GM03348 (cell line): Measurements from ENCODE around the gene PRRX2.
A peak's percentile ranks its signal among the peaks of the same experiment; 100 is the strongest.
"Not testable (repeated sequence)": the region's sequence is repeated elsewhere in the genome, so short reads cannot be mapped to it uniquely, and the experiment has no call there.

ENCODE experiments used
- DNase-seq: peaks from one replicate; pipeline ENCODE4 v3.0.0; 2012; ENCODE audit warnings: low spot score

PRRX2 gene

DNA sequence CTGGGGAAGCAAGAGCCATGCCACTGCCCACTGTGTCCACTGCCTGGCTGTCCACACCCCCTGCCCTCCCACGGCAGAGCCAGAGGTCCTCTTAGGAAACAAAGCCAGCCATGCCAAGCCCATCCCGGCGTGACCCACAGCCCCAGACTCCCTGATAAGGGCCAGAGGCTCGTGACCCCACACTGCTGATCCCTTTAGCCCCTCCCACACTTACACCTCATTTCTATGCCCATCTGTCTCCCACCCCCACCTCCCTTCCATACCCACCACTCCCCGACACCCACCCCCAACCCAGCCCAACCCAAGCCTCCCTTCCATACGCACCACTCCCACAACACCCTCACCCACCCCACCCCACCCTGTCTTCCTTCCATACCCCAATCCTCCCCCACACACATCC lies 70.1 kb downstream of the PRRX2 start:
- no peak for DNase-seq

DNA sequence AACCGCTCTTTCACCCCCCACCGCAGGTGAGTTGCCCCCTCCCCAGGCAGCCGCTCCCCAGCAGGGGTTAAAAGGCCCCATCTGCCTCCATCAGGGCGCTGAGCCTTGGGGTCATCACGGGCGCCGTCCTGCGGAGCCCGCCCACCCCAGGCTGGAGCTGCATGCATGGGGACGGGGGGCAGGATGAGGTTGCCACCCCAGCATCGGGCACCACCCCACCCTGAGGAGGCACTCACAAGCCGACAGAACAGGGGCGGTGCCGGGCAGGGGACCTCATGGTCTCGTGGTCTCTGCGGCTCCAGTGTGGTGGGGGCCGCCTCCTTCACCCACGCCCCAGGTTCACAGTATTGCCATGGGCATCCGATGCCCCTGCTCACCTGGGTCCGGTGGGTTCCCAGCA lies 70.9 kb downstream of the PRRX2 start:
- no peak for DNase-seq

DNA sequence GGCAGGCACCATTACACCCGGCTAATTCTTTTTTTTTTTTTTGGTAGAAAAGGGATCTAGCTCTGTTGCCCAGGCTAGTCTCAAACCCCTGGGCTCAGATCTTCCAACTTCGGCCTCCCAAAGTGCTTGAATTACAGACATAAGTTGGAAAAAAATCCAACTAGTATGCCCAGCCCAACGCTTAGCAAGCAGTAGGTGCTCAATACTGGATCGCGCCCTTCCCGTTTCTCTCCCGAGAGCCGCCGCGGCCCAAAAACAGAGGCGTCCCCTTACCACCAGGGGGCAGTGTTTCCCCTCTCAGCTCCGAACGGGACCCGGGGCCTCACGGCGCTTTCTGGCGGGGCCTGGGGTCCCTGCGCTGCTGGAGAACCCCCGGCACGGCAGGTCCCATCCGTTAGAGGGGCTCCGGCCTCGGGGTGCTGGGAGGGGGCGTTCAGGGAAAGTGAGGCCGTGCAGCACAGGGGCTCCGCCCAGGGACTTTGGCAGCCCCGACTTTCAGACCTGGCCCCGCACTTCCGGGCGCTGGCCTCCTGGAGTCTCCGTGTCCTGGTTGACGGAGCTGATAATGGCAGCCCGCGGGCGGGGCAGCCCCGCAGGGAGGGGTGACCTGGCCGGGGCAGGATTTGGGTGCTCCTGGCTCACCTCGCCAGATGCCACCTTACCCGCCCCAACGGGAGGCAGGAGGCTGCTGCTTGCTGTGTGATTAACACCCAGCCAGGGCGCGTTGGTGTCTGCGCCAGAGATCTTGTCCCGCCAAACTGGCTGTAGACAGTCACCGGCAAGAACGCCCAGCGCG lies 72.2 kb downstream of the PRRX2 start:
- peak; percentile 91 for DNase-seq

DNA sequence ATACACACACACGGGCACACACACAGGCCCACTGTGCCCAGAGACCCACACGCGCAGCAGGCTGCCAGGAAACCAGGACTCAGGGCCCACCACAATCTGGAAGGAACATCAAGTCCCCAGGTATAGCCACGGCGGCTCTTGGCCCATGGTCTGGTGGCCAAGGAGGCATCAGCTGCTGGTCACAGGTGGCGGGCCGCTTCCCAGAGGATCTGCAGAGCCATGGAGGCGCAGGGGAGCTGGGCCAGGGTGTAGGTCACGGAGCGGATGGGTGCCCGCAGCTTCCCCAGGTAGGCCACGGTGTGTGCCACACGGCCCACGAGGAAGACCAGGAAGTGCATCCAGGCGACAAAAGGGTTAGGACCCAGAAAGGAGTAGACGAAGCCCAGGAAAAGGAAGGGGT lies 74.0 kb downstream of the PRRX2 start:
- DNase-seq = no peak

DNA sequence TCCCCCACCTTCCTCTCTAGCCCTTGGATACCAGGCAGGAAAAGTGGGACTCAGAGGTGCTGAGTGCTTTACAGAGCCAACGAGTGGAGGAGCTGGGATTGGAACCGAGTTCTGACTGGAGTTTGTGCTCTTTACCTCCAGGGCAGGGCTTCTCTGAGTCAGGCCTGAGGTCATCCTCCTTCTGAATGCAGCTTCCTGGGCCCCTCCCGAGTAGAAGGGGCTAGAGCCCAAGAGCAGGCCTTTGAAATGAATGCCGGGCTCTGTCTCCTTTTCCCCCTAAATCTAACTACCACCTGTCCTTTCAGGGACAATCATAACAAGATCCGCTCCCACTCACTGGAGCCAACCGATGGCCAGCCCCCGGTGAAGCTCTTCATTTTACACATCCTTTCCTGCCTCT lies 74.7 kb downstream of the PRRX2 start:
- no peak for DNase-seq

DNA sequence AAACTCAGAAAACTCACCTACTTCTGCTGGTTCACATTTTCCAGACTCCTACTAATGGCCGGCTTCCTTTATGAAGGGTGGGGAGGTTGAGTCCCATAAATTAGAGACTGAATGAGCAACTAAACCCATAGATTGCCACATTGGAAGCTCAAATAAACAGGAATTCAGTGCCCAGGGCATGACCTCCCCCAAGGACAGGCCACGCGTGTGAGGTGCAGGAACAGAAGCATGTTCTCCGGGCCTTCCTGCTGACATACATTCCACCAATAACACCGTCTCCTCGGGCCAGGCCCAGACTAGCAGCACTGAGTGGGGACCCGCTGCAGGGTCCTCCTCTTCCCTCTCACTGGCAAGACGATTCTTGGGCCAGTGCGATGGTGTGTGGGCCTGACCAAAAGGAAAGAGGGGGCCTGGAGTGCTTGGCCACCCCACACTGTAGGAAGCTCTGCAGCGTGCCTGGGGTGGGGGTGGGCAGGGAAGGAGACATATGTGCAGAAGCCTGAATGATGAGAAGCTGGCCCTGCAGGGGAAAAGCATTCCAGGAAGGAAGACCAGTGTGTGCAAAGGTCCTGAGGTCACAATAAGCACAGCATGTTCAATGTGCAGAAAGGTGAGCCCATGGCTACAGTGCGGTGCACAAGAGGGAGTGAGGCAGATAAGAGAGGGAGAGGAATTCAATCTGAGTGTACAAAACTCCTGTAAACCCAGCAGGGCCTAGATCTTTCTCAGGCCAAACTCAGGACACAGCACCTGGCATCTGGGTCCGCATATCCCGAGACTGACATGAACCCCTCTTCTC lies 75.4 kb downstream of the PRRX2 start:
- DNase-seq = no peak

DNA sequence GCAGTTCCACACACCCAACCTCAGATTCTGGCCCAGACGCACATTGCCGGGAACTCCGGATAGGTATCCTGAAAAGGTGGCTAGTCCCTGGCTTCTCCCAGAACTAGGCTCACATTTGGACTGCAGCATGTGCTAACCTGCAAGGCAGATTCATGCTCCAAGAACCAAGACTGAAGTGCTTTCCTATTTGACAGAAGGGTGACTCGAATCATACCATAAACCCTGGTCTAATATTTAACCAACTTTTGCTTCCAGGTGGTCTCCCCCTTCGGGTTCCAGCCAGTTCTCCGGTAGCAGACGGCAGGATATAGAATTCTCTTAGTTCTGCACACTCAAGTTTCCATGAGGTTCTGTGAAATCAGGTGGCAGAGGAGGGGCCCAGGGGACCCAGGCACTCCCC lies 79.8 kb downstream of the PRRX2 start:
- DNase-seq = no peak

DNA sequence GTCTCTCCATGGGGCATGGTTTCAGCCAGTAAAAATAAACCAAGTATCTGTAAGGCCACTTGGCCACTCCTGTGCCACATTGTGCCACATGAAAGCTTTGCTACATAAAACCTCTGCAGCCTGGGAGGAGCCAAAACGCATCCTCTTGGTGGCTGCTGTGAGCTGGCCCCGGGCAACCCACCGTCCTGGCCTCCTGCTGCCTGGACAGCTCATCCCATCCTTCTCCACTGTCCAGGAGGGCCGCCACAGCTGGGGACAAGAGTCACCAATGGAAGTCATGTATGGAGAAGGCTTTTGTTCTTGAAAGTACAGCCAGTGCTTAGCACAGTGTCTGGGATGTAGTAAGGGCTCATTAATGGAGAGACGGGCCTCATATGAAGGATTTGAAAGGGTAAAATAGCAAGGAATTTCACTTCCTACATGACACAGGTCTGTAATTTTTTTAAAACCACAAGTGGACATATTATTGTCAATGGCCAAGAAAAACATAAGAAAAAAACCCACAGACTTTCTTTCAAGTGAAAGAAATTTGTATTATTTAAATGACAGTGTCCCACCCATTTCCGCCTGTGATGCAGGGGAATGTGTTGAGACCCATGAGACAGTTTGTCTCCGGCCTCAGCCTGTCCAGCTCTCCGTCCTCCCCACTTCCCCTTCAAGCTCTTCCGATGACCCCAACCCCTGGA lies 80.8 kb downstream of the PRRX2 start:
- DNase-seq = no peak

DNA sequence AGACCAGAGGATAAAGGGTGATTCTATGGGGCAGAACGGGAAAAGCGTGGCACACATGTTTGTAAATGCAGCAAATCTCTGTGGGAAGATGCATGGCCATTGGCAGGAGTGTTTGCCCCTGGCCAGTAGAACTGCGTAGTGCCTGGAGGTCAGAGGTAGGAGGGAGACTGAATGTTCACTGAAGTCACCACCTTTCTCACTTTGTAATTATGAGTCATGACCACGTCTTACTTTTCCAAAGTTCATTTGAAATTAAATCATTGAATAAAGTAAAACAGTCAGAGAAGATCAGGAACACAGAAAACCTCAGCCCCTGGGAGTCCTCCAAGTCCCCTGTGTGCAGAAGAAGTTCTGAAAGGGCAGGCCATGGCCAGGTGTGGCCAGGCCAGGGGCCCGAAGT lies 82.8 kb downstream of the PRRX2 start:
- DNase-seq = no peak

DNA sequence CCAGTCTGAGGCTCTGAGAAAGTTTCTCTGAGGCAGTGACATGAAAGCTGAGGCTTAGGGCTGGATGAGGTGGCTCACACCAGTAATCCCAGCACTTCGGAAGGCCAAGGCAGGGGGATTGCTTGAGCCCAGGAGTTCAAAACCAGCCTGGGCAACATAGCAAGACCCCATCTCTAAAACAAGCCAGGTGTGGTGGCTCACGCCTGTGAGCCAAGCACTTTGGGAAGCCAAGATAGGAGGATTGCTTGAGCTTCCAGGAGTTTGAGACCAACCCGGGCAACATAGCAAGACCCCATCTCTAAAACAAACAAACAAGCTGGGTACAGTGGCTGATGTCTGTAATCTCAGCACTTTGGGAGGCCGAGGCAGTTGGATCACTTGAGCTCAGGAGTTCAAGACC lies 83.6 kb downstream of the PRRX2 start:
- DNase-seq = not testable (repeated sequence)

DNA sequence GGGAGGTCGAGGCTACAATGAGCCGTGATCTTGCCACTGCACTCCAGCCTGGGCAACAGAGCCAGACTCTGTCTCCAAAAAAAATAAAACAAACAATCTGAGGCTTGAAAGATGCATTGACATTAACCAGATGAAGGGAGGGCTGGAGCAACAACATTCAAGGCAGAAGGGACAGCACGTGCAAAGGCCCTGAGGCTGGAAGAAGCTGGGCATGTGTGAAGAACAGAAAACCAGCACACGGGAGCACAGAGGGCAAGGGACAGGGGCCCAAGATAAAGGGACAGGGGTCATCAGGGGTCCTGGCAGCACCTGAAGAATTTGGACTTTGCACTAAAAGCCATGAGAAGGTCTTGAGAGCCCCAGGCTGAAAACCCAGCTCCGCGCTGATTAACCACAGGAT lies 84.1 kb downstream of the PRRX2 start:
- no peak for DNase-seq

DNA sequence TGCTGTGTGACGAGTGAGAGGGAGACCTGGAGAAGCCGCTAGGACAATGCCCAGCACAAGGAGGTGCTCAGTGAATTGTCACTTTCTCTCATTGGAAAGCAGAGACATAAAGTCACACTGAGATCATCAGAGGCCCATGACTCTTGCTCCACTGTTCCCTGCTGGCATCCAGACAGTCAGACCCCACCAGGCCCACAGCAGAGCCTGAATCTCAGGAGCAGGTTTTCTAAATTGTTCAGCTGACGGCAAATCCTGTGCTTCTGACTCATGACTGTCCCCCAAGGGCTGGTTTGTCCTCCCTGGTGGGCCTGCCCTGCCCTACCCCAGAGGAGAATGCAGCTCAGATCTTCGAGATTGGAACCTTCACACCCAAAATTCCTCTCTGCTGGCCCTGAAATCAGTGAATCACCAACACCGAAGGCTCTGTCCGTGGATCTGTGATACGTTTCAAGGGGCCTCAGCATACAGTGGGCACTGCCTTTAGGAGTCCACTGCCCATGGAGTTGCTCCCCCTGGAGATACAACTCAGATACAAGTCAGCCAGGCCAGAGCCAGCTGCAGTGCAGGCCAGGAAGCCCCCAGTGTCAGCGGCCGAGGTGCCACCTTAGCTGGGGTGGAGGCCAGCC lies 84.7 kb downstream of the PRRX2 start:
- DNase-seq = peak; percentile 56

DNA sequence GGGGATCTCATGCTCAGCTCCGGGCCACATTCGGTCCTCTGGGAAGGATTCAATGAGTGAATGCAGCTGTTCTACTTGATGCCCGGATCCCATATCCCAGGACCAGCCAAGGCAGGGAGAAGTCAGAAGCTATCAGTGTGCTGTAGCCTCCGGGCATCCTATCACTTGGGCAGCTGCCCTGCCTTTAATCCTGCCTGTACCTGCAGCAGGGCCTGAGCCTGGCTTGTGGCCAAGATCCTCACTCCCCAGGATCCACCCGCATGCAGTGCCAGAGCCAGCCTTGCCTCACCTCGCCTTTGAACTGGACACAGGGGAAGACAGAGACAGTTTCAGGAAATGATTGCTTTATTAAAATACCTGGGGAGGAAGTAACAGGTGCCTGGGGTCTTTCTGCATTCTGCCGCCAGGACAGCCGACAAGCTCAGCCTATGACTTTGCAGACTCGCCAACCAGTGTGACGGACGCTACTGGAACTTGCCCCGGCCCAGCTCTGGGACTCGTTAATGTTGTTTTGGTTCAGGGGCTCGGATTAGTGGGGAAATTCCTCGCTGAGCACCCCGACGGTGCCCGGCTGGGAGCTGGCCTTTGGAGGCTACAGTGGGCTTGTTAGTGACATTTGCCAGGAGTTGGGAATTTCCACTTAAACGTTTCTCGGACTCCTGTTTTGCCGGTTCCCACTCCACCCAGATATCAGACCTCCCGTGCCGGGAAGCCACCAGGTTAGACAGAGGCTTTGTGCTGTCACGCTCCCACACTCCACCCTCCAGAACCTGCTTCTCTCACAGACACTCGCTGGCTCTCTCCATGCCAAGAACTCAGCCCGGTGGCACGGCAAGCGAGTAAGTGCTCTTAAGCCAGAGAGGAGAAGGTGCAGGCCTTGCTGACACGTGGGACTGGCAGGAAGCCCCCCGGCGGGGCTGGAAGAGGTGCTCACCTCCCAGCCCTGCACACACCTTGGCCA lies 86.7 kb downstream of the PRRX2 start:
- DNase-seq = no peak

DNA sequence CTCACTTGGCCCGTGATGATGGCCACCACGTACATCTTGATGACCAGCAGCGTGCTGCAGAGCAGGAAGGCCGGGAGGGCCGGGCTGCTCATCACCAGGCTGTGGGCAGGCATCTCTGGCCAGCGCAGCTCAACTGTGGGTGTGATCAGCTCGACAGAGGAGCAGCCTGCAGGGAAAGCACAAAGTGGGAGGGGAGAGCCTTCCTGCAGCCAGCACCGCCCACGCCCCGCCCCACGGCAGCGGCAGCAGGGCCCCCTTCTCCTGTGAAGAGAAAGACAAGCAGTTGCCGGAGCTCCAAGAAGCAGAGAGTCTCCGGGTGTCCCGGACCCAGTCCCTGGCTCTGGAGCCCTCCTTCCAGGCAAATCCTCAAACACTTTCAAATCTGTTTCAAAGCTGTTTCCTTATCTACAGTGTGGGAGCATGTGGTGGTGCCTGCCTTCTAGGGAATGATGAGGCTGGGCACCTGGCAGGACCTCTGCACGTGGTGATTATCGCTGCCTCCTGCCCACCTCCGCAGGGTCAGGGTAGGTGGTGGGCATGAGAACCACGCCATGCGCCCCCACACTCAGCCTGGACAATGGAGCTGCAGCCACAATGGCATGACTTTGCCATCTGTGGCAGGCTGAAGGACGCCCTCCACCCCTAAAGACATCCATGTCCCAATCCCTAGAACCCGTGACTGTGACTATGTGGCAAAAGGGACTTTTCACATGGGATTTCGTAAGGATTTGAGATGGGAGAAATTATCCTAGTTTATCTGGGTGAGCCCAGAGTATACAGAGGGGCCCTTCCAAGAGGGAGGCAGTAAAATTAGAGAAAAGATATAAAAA lies 87.7 kb downstream of the PRRX2 start, which contains the start of gene PTGES:
Gene PTGES, minus strand, starts transcription at position 143 of the 830 bp plus-strand sequence. Its CDS starts 30 bp downstream, at position 113.
- peak; percentile 92 for DNase-seq

DNA sequence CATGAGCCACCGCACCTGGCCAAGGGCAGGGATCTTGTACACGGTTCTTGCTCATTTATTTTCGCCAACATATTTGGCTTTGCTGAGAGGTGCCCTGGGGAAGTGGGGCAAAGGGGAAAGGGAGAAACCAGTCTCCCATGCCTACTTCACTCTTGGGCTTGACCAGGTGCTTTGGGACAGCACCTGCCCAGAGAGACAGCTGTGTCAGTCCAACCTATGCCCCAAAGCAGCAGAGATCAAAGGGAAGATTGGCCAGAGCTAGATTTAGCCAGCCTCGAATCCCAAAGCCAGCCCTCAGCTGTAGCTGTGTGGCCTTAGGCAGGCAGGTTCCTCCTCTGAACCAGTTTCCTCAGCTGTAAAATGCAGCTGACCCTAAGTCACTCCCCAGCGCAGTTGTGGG lies 89.7 kb downstream of the PRRX2 start:
- no peak for DNase-seq

DNA sequence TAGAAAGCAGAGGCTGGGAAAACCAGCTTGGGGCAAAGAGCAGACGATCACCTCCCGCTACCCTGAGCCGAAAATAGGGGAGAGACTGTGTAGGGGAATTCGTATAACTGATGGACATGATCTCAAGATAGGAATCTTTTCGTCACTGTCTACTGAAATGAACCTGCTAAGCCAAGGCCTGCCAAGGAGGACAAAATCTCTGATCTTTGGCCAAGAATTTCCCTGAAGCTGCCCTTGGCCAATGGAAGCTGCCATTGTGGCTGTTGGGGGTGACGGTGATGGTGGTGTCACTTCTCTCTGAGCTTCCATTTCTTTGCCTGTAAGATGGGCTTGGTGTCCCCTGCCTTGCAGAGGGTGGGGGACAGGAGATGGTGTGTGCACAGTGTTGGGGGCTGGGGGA lies 90.7 kb downstream of the PRRX2 start:
- DNase-seq = no peak

DNA sequence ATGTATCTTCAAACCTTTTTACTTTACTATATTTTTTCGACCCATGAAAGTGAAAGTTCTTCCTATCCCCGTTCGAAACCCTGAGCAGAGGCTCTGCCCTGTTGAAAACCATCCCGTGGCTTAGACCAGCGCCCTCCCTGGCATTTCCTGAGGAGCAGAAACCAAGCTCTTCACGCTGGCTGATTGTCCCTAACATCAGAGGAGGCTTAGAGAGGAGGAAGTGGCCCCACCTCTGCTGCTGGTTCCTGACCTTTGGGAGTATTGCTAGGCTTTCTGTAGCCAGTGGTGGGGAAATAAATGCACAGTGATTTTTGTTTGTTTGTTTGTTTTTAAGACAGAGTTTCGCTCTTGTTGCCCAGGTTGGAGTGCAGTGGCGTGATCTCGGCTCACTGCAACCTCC lies 91.6 kb downstream of the PRRX2 start:
- DNase-seq = no peak

DNA sequence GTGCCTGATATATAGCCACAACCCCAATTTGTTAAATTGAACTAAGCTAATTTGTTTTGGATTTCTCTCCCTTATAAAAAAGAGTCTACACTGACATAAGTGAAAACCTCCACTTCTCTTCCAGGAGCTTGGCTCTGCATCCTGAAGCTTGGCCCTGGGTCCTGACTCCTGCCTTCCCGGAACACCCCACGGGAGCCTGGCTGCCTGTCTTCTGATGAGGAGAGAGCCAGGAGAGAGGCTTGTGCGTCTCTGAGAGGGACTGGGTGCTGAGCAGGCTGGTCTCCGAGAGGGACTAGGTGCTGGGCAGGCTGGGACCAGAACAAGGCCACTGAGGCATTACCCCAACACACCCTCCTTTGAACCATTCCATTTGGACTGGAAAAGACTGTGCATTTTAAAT lies 93.9 kb downstream of the PRRX2 start:
- DNase-seq = no peak

DNA sequence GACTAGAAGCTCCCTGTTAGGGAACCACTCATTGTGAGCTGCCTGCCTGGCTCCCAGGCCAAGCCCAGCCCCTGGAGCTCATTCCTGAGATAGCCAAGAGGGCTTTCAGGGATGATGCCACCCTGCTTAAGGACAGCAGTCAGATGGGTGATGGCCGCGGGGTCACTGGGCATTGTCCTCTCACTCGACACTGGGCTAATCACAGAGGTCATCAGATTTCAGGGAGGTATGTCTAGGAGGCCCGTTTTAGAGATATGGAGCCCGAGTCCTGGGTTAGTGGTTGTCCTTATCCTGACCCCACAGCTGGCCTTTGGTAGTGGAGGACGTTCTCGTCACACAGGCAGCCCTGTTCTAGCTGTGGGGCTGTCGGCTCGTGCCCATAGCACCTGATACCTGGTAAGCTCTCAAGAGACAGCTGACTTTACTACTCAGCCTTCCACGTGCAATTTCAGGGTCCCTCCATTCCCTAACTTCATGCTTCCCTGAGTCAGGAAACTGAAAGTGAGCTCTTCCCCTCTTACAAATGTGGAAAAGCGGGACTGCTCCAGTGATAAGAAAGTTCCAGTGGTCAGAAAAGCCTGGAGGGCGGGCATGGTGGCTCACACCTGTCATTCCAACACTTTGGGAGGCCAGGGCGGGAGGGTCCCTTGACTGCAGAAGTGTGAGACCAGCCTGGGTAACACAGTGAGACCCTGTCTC lies 94.5 kb downstream of the PRRX2 start:
- no peak for DNase-seq

DNA sequence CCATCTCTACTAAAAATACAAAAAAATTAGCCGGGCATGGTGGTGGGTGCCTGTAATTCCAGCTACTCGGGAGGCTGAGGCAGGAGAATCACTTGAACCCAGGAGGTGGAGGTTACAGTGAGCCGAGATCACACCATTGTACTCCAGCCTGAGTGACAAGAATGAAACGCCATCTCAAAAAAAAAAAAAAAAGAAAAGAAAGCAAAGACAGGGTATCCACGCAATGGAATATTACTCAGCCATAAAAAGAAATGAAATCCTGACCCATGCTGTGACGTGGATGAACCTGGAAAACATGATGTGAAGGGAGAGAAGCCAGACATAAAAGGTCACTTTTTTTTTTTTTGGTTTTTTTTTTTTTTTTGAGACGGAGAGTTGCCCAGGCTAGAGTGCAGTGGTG lies 95.3 kb downstream of the PRRX2 start:
- not testable (repeated sequence) for DNase-seq
